Measurements from ENCODE around the gene MED13.
"Not testable (repeated sequence)": the region's sequence is repeated elsewhere in the genome, so short reads cannot be mapped to it uniquely, and the experiment has no call there.

DNA sequence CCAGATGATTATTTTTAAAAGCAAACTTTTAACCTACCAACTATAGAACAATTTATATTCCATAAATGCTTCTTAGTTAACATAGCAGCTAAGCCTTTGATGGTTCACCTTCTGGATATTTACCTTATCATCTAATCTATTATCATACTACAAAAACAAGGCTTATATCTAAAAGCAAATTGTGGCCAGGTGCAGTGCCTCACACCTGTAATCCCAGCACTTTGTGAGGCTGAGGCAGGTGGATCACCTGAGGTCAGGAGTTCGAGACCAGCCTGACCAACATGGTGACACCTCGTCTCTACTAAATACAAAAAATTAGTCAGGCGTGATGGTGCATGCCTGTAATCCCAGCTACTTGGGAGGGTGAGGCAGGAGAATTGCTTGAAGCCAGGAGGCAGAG lies 61.9 kb downstream of the MED13 start:
- TF ChIP-seq, protein P1, sequence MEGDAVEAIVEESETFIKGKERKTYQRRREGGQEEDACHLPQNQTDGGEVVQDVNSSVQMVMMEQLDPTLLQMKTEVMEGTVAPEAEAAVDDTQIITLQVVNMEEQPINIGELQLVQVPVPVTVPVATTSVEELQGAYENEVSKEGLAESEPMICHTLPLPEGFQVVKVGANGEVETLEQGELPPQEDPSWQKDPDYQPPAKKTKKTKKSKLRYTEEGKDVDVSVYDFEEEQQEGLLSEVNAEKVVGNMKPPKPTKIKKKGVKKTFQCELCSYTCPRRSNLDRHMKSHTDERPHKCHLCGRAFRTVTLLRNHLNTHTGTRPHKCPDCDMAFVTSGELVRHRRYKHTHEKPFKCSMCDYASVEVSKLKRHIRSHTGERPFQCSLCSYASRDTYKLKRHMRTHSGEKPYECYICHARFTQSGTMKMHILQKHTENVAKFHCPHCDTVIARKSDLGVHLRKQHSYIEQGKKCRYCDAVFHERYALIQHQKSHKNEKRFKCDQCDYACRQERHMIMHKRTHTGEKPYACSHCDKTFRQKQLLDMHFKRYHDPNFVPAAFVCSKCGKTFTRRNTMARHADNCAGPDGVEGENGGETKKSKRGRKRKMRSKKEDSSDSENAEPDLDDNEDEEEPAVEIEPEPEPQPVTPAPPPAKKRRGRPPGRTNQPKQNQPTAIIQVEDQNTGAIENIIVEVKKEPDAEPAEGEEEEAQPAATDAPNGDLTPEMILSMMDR (IDR thresholded peaks at IDR 0.05), result not testable (repeated sequence)
- TF ChIP-seq POLR2A (IDR thresholded peaks at IDR 0.05); POLR2AphosphoS5 (IDR thresholded peaks at IDR 0.05; ENCODE audit: insufficient read depth in 1 of 2, low read depth in 1 of 2): not testable (repeated sequence)

All from vagina (tissue), 2 donors.